GM12892 (cell line): Measurements from ENCODE around the gene RAPGEF1.

Experiments
- POLR2A ChIP-seq: IDR thresholded peaks from 2 replicates; pipeline ENCODE4 v1.6.1; 2011; ENCODE audit warnings: low read depth, low read length, control low read depth
- POLR2AphosphoS5 ChIP-seq: IDR thresholded peaks from 2 replicates; pipeline ENCODE4 v1.6.1; 2011; ENCODE audit warnings: low read depth, low read length, control low read depth

GRCh38 chr9:131672451-131672850 is 67.4 kb downstream of the RAPGEF1 start:
- TF ChIP-seq POLR2AphosphoS5: no peak
- TF ChIP-seq POLR2A: no peak
